Adipocyte (in vitro differentiated cells): Measurements from ENCODE around the gene GALNT9.

Experiments
- DNase-seq: peaks from one replicate; pipeline ENCODE4 v3.0.0-alpha.2; 2015; ENCODE audit warnings: low read depth
- H3K27me3 ChIP-seq: replicated peaks from 2 replicates; pipeline ENCODE4 v1.7.0; 2013; ENCODE audit warnings: mild to moderate bottlenecking, low read length, moderate library complexity; ENCODE audit not compliant: control insufficient read depth, insufficient read depth
- H3K36me3 ChIP-seq: 2 replicates; pipeline ENCODE4 v1.7.0; 2013; ENCODE audit warnings: low read length, mild to moderate bottlenecking, moderate library complexity; ENCODE audit not compliant: control insufficient read depth, insufficient read depth, severe bottlenecking
- H3K4me1 ChIP-seq: 2 replicates; pipeline ENCODE4 v1.7.0; 2013; ENCODE audit warnings: mild to moderate bottlenecking, low read length, moderate library complexity; ENCODE audit not compliant: control insufficient read depth, insufficient read depth
- H3K4me3 ChIP-seq: 2 replicates; pipeline ENCODE4 v1.7.0; 2013; ENCODE audit warnings: mild to moderate bottlenecking, low read length, moderate library complexity
- H3K9ac ChIP-seq: 2 replicates; pipeline ENCODE4 v1.7.0; 2013; ENCODE audit warnings: mild to moderate bottlenecking, low read length, moderate library complexity
- H3K9me3 ChIP-seq: 2 replicates; pipeline ENCODE4 v1.7.0; 2013; ENCODE audit warnings: mild to moderate bottlenecking, low read length, moderate library complexity; ENCODE audit not compliant: control insufficient read depth

GALNT9 gene

GRCh38 chr12:132163911-132164288 is 165.5 kb downstream of the GALNT9 start:
- H3K36me3 ChIP-seq, result no peaks in the 10 kb centered on the region
- DNase-seq, result no peak
- H3K4me1 ChIP-seq, result peaks cover 12% of the 10 kb centered on the region
- no peak overlapping the region for H3K4me3 ChIP-seq
- no peak overlapping the region for H3K9ac ChIP-seq
- H3K27me3 ChIP-seq, result peaks cover 24% of the 10 kb centered on the region
- H3K9me3 ChIP-seq, result no peaks in the 10 kb centered on the region

DNA sequence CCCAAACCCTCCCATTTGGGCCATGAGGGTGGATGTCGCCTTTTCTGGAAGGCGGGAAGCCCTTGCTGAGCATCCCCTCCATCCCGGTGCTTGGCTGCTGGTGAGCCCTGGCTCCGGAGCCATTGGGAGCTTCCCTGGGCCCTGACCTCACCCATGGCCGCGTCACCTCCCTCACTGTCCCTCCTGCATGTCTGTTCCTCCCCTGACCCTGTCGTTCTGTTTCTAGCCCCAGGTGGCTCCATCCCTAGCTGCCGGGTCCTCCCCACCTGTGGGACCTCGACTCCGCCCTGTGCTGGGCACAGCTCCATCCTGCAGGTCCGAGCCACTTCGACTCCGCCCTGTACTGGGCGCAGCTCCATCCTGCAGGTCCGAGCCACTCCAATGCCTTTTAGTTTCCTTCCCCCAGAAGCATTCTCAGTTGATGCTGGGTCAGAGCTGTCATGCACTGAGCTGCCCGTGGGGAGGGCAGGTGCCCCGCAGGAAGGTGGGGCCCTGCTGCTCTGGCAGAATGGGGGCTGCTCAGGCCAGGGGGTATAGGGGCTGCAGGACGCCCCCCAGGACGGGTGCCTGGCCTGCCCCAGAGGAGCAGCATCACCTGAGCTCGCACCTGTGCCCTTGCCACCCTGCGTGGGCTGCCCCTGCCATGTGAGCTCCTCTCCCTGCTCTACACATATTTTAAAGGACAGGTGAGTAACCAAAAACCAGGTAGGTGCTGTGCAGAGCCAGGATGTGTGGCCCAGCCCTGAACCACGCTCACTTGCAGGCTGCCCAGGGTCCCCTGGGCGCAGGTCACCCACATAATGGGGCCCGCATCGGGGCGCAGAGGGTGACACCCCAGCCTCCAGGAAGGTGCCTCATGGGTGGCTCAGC is 166.1 kb downstream of the GALNT9 start:
- DNase-seq, result no peak
- Histone ChIP-seq H3K4me1 (peaks cover 12% of the 10 kb centered on the region), H3K4me3 (peak overlapping the region; percentile 36), H3K9ac (no peak overlapping the region), H3K27me3 (peaks cover 23% of the 10 kb centered on the region), H3K9me3 (no peaks in the 10 kb centered on the region), H3K36me3 (no peaks in the 10 kb centered on the region)

- peak overlapping the region; percentile 36 for H3K4me3 ChIP-seq
- DNase-seq, result peak; percentile 95
- peaks cover 4% of the 10 kb centered on the region for H3K36me3 ChIP-seq
- no peak overlapping the region for H3K9ac ChIP-seq
- H3K27me3 ChIP-seq, result peaks cover 18% of the 10 kb centered on the region
- peaks cover 12% of the 10 kb centered on the region for H3K4me1 ChIP-seq
- no peaks in the 10 kb centered on the region for H3K9me3 ChIP-seq
Observed at GRCh38 chr12:132162508-132163031, 166.8 kb downstream of the GALNT9 start.

GRCh38 chr12:132161796-132162507 is 167.4 kb downstream of the GALNT9 start:
- H3K4me3 ChIP-seq, result peak overlapping the region; percentile 36
- no peak for DNase-seq
- H3K9ac ChIP-seq, result no peak overlapping the region
- peaks cover 8% of the 10 kb centered on the region for H3K36me3 ChIP-seq
- H3K9me3 ChIP-seq, result no peaks in the 10 kb centered on the region
- H3K4me1 ChIP-seq, result peaks cover 12% of the 10 kb centered on the region
- H3K27me3 ChIP-seq, result peaks cover 18% of the 10 kb centered on the region

- Histone ChIP-seq H3K4me1 (peaks cover 12% of the 10 kb centered on the region), H3K9ac (no peak overlapping the region), H3K9me3 (no peaks in the 10 kb centered on the region), H3K4me3 (no peak overlapping the region), H3K36me3 (peaks cover 15% of the 10 kb centered on the region), H3K27me3 (peaks cover 18% of the 10 kb centered on the region)
- no peak for DNase-seq
Observed at GRCh38 chr12:132161036-132161781, 168.2 kb downstream of the GALNT9 start.

- no peaks in the 10 kb centered on the region for H3K9me3 ChIP-seq
- H3K9ac ChIP-seq, result no peak overlapping the region
- H3K27me3 ChIP-seq, result peaks cover 18% of the 10 kb centered on the region
- H3K4me1 ChIP-seq, result peaks cover 12% of the 10 kb centered on the region
- H3K36me3 ChIP-seq, result peaks cover 15% of the 10 kb centered on the region
- no peak for DNase-seq
- H3K4me3 ChIP-seq, result no peak overlapping the region
Observed at GRCh38 chr12:132160601-132161035, 168.8 kb downstream of the GALNT9 start.

DNA sequence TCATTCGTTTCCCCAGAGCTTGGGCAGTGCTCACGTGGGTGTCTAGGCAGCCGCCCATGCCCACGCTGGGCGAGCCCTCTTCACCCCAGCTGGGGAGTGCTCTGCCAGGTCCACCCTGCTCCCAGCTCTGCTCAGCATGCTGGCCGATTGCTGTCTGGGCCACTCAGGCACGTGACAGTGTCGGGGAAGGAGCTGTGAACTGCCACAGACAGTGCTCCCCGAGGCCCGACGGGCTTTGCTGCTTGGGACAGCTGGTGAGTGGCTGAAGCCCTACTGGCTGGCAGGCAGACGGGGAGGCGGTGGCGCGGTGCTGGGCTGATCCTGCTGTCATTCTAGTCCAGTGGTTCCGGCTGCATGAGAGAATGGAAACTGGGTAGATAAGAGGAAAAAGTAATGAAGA is 169.4 kb downstream of the GALNT9 start:
- no peak for DNase-seq
- no peak overlapping the region for H3K4me3 ChIP-seq
- peaks cover 18% of the 10 kb centered on the region for H3K27me3 ChIP-seq
- H3K4me1 ChIP-seq, result peaks cover 12% of the 10 kb centered on the region
- H3K9me3 ChIP-seq, result no peaks in the 10 kb centered on the region
- H3K9ac ChIP-seq, result no peak overlapping the region
- peaks cover 15% of the 10 kb centered on the region for H3K36me3 ChIP-seq

DNA sequence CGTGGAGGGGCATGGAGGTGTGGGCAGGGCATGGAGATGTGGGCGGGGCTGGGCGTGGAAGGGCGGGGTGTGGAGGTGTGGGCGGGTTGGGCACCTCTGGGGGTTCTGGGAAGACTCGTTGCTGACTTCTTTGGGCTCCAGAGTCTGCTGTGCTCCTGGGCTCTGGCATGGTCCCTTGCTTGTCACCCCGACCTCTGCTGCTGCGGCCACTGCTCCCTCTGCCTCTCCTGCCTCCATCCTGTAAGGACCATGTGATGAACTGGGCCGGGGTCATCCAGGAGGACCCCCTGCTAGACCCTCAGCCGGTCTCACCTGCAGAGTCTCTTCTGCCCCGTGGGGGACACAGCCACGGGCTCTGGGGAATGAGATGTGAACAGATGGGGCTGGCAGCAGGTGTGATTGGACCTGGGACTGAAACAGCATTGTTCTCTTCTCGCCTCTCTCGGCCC is 169.8 kb downstream of the GALNT9 start:
- Histone ChIP-seq H3K4me1 (peaks cover 12% of the 10 kb centered on the region), H3K9ac (no peak overlapping the region), H3K9me3 (no peaks in the 10 kb centered on the region), H3K4me3 (no peak overlapping the region), H3K27me3 (peaks cover 18% of the 10 kb centered on the region), H3K36me3 (peaks cover 15% of the 10 kb centered on the region)
- DNase-seq, result no peak

DNA sequence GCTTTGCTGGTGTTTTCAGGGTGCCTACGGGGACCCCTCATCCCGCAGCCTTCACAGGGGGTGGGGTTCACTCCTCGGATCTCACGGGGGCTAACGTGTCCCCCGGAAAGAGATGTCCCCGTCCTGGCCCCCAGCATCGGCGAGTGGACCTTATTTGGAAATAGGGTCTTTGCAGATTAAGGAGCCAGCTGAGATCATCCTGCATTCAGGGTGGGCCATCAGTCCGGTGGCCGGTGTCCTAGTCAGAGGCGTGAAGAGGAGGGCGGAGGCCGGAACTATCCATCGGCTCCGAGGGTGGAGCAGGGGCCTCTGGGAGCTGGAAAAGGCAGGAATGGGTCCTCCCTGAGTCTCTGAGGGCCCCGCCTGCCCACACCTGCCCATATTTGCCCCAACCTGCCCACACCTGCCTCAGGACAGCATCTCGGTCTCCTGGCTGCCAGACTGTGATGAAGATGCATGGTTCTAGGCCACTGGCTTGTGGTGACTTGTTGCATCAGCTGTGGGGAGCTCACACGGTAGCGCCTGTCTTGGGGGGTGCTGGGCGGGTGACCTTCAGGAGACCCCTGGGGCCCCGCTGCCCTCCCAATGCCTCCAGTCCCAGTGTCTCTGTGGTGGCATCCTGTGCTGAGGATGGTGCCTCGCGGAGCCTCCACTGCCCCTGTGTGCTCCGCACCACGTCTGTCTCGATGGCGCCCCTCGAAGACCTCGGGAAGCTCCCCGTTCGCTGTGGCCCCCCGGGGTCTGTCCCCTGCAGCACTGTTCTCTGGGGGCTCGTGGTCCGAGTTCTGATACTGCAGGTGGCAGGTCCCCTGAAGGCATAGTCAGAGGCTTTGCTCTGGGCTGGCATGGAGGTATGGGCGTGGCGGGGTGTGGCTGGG is 170.5 kb downstream of the GALNT9 start:
- Histone ChIP-seq H3K4me1 (peaks cover 16% of the 10 kb centered on the region), H3K4me3 (no peak overlapping the region), H3K36me3 (peaks cover 15% of the 10 kb centered on the region), H3K27me3 (peaks cover 15% of the 10 kb centered on the region), H3K9me3 (no peaks in the 10 kb centered on the region), H3K9ac (no peak overlapping the region)
- no peak for DNase-seq

GRCh38 chr12:132157733-132158409 is 171.5 kb downstream of the GALNT9 start:
- Histone ChIP-seq H3K36me3 (peaks cover 15% of the 10 kb centered on the region), H3K27me3 (peaks cover 10% of the 10 kb centered on the region), H3K9ac (no peak overlapping the region), H3K4me1 (peaks cover 14% of the 10 kb centered on the region), H3K4me3 (no peak overlapping the region), H3K9me3 (no peaks in the 10 kb centered on the region)
- no peak for DNase-seq
